WTC11 (cell line): Measurements from ENCODE around the gene DHX36. TPM values are rescaled to one million over a fixed set of nuclear protein-coding genes. Genes with fewer than 3 reads are reported as not detected.

Experiments
- ATAC-seq: fragments of 200-7000 bp; cut with Tn5 transposase; 2 replicates; pipeline ENCODE4 v1.10.0; 2021; ENCODE audit warnings: mild to moderate bottlenecking, moderate library complexity
- CTCF ChIA-PET: fragments of 300-600 bp; sonication (Branson Sonifier 250); formaldehyde crosslinking; loops from one replicate; lab custom pipeline; 2021; ENCODE audit warnings: antibody characterized with exemption; lab: Charles Lee
- POLR2A ChIA-PET: fragments of 350-600 bp; sonication (Branson Sonifier 250); formaldehyde crosslinking; loops from one replicate; lab custom pipeline; 2021; ENCODE audit warnings: antibody characterized with exemption; lab: Charles Lee
- DNase-seq: peaks from one replicate; pipeline ENCODE4 v3.0.0; 2021; ENCODE audit warnings: low spot score
- H3K27ac Mint-ChIP-seq: 2 replicates; pipeline ENCODE4 v1.8.0; 2021; ENCODE audit warnings: mixed read lengths
- H3K27me3 Mint-ChIP-seq: 2 replicates; pipeline ENCODE4 v1.8.0; 2021; ENCODE audit warnings: low read depth, mild to moderate bottlenecking, moderate library complexity, mixed read lengths
- H3K36me3 Mint-ChIP-seq: 2 replicates; pipeline ENCODE4 v1.8.0; 2021; ENCODE audit warnings: mixed read lengths
- H3K4me1 Mint-ChIP-seq: 2 replicates; pipeline ENCODE4 v1.8.0; 2022; ENCODE audit warnings: mixed read lengths
- H3K4me3 Mint-ChIP-seq: 2 replicates; pipeline ENCODE4 v1.8.0; 2021; ENCODE audit warnings: mild to moderate bottlenecking, moderate library complexity, mixed read lengths
- H3K9me3 Mint-ChIP-seq: 2 replicates; pipeline ENCODE4 v1.8.0; 2021; ENCODE audit warnings: mixed read lengths
- AR ChIP-seq: fragments of 250-450 bp; sonication (Bioruptor Pico); IDR thresholded peaks from 2 replicates; pipeline ENCODE4 v1.9.0; 2021; ENCODE audit warnings: mild to moderate bottlenecking
- ARID4B ChIP-seq: sonication (generic); formaldehyde crosslinking; IDR thresholded peaks from 2 replicates; pipeline ENCODE4 v1.8.0; 2023; ENCODE audit warnings: missing genetic modification reagents, mild to moderate bottlenecking, borderline replicate concordance
- ATF6 ChIP-seq: sonication (generic); formaldehyde crosslinking; IDR thresholded peaks from 2 replicates; pipeline ENCODE4 v1.8.1; 2023; ENCODE audit warnings: mild to moderate bottlenecking, missing genetic modification reagents
- E2F5 ChIP-seq: sonication (generic); formaldehyde crosslinking; IDR thresholded peaks from 2 replicates; pipeline ENCODE4 v1.8.1; 2022; ENCODE audit warnings: mild to moderate bottlenecking, moderate library complexity, missing genetic modification reagents
- FOXK1 ChIP-seq: sonication (generic); formaldehyde crosslinking; IDR thresholded peaks from 2 replicates; pipeline ENCODE4 v1.8.0; 2022; ENCODE audit warnings: mild to moderate bottlenecking, moderate library complexity, missing genetic modification reagents
- FOXP1 ChIP-seq: sonication (generic); formaldehyde crosslinking; IDR thresholded peaks from 2 replicates; pipeline ENCODE4 v1.8.0; 2022; ENCODE audit warnings: missing genetic modification reagents, mild to moderate bottlenecking, moderate library complexity, borderline replicate concordance
- IRF2 ChIP-seq: sonication (generic); formaldehyde crosslinking; IDR thresholded peaks from 2 replicates; pipeline ENCODE4 v1.8.0; 2022; ENCODE audit warnings: low read depth, missing genetic modification reagents, borderline replicate concordance
- JAZF1 ChIP-seq: fragments of 250-450 bp; sonication (Bioruptor Pico); IDR thresholded peaks from 2 replicates; pipeline ENCODE4 v1.9.0; 2021; ENCODE audit warnings: moderate library complexity, mild to moderate bottlenecking, inconsistent platforms
- MYBL2 ChIP-seq: sonication (generic); formaldehyde crosslinking; IDR thresholded peaks from 2 replicates; pipeline ENCODE4 v1.8.1; 2023; ENCODE audit warnings: mild to moderate bottlenecking, moderate library complexity, missing genetic modification reagents
- NFE2L1 ChIP-seq: sonication (generic); formaldehyde crosslinking; IDR thresholded peaks from 2 replicates; pipeline ENCODE4 v1.8.1; 2023; ENCODE audit warnings: missing genetic modification reagents
- PREB ChIP-seq: sonication (generic); formaldehyde crosslinking; IDR thresholded peaks from 2 replicates; pipeline ENCODE4 v1.8.1; 2022; ENCODE audit warnings: mild to moderate bottlenecking, missing genetic modification reagents, moderate library complexity, borderline replicate concordance
- TCF7 ChIP-seq: sonication (generic); formaldehyde crosslinking; IDR thresholded peaks from 2 replicates; pipeline ENCODE4 v1.8.0; 2022; ENCODE audit warnings: mild to moderate bottlenecking, low read depth, missing genetic modification reagents, moderate library complexity
- TEAD4 ChIP-seq: sonication (generic); formaldehyde crosslinking; IDR thresholded peaks from 2 replicates; pipeline ENCODE4 v1.8.0; 2022; ENCODE audit warnings: mild to moderate bottlenecking, missing genetic modification reagents
- USF2 ChIP-seq: sonication (generic); formaldehyde crosslinking; IDR thresholded peaks from 2 replicates; pipeline ENCODE4 v1.8.1; 2023; ENCODE audit warnings: mild to moderate bottlenecking, missing genetic modification reagents, moderate library complexity
- ZBTB43 ChIP-seq: sonication (generic); formaldehyde crosslinking; IDR thresholded peaks from 2 replicates; pipeline ENCODE4 v1.8.1; 2023; ENCODE audit warnings: mild to moderate bottlenecking, missing genetic modification reagents
- ZNF121 ChIP-seq: sonication (generic); formaldehyde crosslinking; IDR thresholded peaks from 2 replicates; pipeline ENCODE4 v1.8.0; 2023; ENCODE audit warnings: missing genetic modification reagents
- ZNF512 ChIP-seq: sonication (generic); formaldehyde crosslinking; IDR thresholded peaks from 2 replicates; pipeline ENCODE4 v1.8.1; 2022; ENCODE audit warnings: missing genetic modification reagents, borderline replicate concordance
- ZSCAN18 ChIP-seq: fragments of 250-450 bp; sonication (Bioruptor Pico); IDR thresholded peaks from 2 replicates; pipeline ENCODE4 v2.1.2; 2022; ENCODE audit warnings: mild to moderate bottlenecking, moderate library complexity
- total RNA-seq: library from RNA; stranded (reverse); gene quantifications from 3 replicates; pipeline ENCODE4 v1.2.3, GENCODE V29; 2021

Gene DHX36
- total RNA-seq, 1 experiment from 2014 or later, result 100 TPM

GRCh38 chr3:154327871-154328270 lies 3.6 kb upstream of the DHX36 start:
- ATAC-seq, result no peak
- TF ChIP-seq ARID4B (CRISPR knock-in tag), result no peak
- TF ChIP-seq IRF2 (CRISPR knock-in tag), result no peak
- no peak for TF ChIP-seq USF2 (CRISPR knock-in tag)
- no peak for TF ChIP-seq ZNF121 (CRISPR knock-in tag)
- TF ChIP-seq TCF7 (CRISPR knock-in tag), result no peak
- no peak for TF ChIP-seq E2F5 (CRISPR knock-in tag)
- TF ChIP-seq TEAD4 (CRISPR knock-in tag), result no peak
- no peak for TF ChIP-seq JAZF1 (CRISPR knock-in tag)
- TF ChIP-seq ZBTB43 (CRISPR knock-in tag), result no peak
- TF ChIP-seq ATF6 (CRISPR knock-in tag), result no peak
- TF ChIP-seq, all 79 proteins: peak for 0
- no peak for DNase-seq
- H3K36me3 Mint-ChIP-seq, result no peaks in the 10 kb centered on the region
- H3K4me3 Mint-ChIP-seq, result no peak overlapping the region
- no peaks in the 10 kb centered on the region for H3K9me3 Mint-ChIP-seq
- no peaks in the 10 kb centered on the region; the same call in 1 of the 2 replicates for H3K27me3 Mint-ChIP-seq
- H3K27ac Mint-ChIP-seq, result no peak overlapping the region
- H3K4me1 Mint-ChIP-seq, result peaks cover 10% of the 10 kb centered on the region
- CTCF ChIA-PET, result no interaction called here
- POLR2A ChIA-PET, result no interaction called here

- no peaks in the 10 kb centered on the region for H3K27me3 Mint-ChIP-seq
- ChIA-PET CTCF (interaction anchor here (1.9 kb wide), 1 partner anchor 227 kb away, joined by 8 read pairs; no protein-coding TSS in a partner anchor), POLR2A (no interaction called here)
- ATAC-seq (no peak), DNase-seq (no peak)
- H3K27ac Mint-ChIP-seq, result peak overlapping the region; percentile 96
- peaks cover 9% of the 10 kb centered on the region for H3K36me3 Mint-ChIP-seq
- H3K4me3 Mint-ChIP-seq, result peak overlapping the region; percentile 89
- H3K9me3 Mint-ChIP-seq, result no peaks in the 10 kb centered on the region
- peaks cover 27% of the 10 kb centered on the region for H3K4me1 Mint-ChIP-seq
- no peak for TF ChIP-seq AR (CRISPR knock-in tag)
- no peak for TF ChIP-seq ZSCAN18 (CRISPR knock-in tag)
- TF ChIP-seq FOXP1 (CRISPR knock-in tag), result no peak
- no peak for TF ChIP-seq MYBL2 (CRISPR knock-in tag)
- no peak for TF ChIP-seq NFE2L1 (CRISPR knock-in tag)
- no peak for TF ChIP-seq PREB
- no peak for TF ChIP-seq ZNF512 (CRISPR knock-in tag)
- no peak for TF ChIP-seq FOXK1 (CRISPR knock-in tag)
Observed at GRCh38 chr3:154324919-154325318, 632 bp upstream of the DHX36 start.
